Left colon (tissue), 2 donors: ENCODE measurements around the gene MTG1. TPM values are rescaled to one million over a fixed set of nuclear protein-coding genes. Genes with fewer than 3 reads are reported as not detected.

Experiments used
- ATAC-seq: fragments of 200-7000 bp; cut with Tn5 transposase; one replicate; pipeline ENCODE4 v1.9.1; 2020; ENCODE audit warnings: mild to moderate bottlenecking, moderate library complexity
- DNase-seq, 2 donors: peaks; one replicate each; pipeline ENCODE4 v3.0.0-alpha.2; 2020
- intact Hi-C, 2 donors: fragments of 100-400 bp; cut with DNase I in 1 of 2; cut with micrococcal nuclease in 1 of 2; formaldehyde crosslinking; loops; one replicate each; pipeline versions ENCODE4 v1.11.2 to v1.14.0; 2022; cut with DNase I, micrococcal nuclease
- total RNA-seq, 2 donors: library from RNA; stranded (reverse); fragmentation: NEBNext Ultra II Directional; extraction: Animal tissue kit (Norgen Biotek cat#: 25700); gene quantifications; one replicate each; pipeline ENCODE4 v1.2.1, GENCODE V29; 2021
- donor health status: DM: no; HTN: no; CAD: no.
- donor health status: DM: yes; HTN: yes; CAD: no.

The MTG1 gene
- total RNA-seq, 2 donors from 2014 or later, result 38.0 to 49.5 TPM

DNA sequence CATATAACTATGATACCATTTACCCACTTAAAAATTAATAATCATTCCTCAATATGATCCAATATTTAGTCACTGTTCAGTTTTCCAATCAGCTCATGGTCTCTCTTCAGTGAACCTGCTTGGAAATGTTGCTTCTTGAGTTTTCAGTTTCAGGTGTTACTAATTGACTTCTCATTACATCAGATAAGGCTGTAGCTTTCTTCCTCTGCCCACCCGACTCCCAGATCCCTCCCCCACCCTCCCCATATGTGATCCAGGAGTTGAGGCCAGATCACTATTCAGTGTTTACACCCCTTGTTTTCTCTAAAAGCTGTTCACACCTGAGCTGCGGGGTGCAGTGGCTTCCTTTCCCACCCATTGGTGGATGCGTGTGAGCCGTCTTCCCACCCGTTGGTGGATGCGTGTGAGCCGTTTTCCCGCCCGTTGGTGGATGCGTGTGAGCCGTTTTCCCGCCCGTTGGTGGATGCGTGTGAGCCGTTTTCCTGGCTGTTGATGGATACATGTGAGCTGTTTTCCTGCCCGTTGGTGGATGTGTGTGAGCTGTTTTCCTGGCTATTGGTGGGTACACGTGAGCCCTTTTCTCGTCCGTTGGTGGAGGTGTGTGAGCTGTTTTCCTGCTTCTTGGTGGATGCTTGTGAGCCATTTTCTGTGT, 3.2 kb upstream of the MTG1 start:
- intact Hi-C loops, result no loop called here
- ATAC-seq (no peak), DNase-seq (no peak)

- DNase-seq (no peak), ATAC-seq (no peak)
- intact Hi-C loops, result no loop called here
Observed at GRCh38 chr10:133391249-133391635, 2.7 kb upstream of the MTG1 start.

GRCh38 chr10:133391761-133392518, 2.0 kb upstream of the MTG1 start:
- DNase-seq, result no peak
- no peak for ATAC-seq
- intact Hi-C loops, result no loop called here

- DNase-seq (no peak), ATAC-seq (no peak)
- intact Hi-C loops, result no loop called here
Observed at GRCh38 chr10:133393401-133394063, 425 bp upstream of the MTG1 start.

DNA sequence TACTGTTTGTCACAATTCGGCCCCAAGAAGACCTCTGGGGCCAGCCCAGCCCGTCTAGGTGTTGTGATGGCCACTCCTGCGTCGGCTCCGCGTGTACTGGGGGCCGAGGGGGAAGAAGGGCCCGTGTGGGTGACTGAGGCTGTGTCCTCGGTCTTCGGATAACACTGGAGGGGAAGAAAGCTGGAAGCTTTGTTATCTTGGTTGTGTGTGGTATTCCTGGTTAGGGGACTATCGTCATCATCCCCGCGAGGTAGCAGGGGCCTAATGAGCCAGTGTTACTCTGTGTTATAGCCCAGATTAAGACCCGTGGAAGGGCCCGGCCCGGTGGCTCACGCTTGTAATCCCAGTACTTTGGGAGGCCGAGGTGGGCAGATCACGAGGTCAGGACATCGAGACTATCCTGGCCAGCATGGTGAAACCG, 854 bp downstream of the MTG1 start:
- ATAC-seq (peak; percentile 10), DNase-seq (no peak)
- intact Hi-C loops, result no loop called here

- DNase-seq (no peak), ATAC-seq (no peak)
- intact Hi-C loops, result no loop called here
Observed at GRCh38 chr10:133396035-133396624, 2.2 kb downstream of the MTG1 start.

- intact Hi-C loops, result no loop called here
- no peak for ATAC-seq
Observed at GRCh38 chr10:133397938-133398337, 4.0 kb downstream of the MTG1 start.

DNA sequence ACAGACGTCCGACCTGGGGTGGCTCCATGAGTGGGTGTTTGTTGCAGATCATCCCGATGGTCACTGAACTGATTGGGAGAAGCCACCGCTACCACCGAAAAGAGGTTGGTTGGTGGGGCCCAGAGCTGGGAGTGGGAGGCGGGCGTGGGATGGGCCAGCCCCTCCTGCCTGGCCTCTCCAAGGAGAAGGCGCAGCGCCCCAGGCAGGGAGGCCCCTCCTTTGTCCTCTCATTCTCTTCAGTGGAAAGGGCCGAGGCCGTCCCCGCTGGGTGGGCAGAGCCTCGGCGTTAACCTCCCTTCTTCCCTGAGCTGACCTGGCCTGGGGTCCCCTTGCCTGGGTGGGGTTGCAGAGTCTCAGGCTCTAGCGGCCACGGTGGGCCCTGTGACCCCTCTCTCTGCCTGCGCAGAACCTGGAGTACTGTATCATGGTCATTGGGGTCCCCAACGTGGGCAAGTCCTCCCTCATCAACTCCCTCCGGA, 5.2 kb downstream of the MTG1 start:
- DNase-seq (no peak), ATAC-seq (no peak)
- intact Hi-C loops, result no loop called here

More at GRCh38 chr10:133397938-133398337, 4.0 kb downstream of the MTG1 start:
- no peak for DNase-seq

GRCh38 chr10:133400624-133401424, 6.9 kb downstream of the MTG1 start:
- ATAC-seq (peak; percentile 23), DNase-seq (no peak)
- intact Hi-C loops, result no loop called here

DNA sequence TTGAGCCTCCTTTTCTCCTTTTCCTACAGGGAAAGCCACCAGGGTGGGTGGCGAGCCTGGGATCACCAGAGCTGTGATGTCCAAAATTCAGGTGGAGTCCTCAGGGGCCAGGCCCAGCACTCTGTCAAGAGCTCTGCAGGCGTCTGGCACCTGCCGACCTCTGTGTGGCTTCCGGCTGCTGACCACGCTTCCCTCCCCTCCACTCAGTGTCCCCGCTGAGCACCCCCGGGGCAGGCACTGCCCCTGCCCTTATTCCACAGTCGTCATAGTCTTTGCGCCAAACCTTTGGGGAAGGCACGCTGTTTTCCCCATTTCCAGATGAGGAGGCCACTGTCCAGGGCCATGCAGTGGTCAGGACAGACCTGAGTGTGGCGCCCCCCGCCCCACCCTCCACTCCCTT, 7.5 kb downstream of the MTG1 start:
- intact Hi-C loops, result no loop called here

DNA sequence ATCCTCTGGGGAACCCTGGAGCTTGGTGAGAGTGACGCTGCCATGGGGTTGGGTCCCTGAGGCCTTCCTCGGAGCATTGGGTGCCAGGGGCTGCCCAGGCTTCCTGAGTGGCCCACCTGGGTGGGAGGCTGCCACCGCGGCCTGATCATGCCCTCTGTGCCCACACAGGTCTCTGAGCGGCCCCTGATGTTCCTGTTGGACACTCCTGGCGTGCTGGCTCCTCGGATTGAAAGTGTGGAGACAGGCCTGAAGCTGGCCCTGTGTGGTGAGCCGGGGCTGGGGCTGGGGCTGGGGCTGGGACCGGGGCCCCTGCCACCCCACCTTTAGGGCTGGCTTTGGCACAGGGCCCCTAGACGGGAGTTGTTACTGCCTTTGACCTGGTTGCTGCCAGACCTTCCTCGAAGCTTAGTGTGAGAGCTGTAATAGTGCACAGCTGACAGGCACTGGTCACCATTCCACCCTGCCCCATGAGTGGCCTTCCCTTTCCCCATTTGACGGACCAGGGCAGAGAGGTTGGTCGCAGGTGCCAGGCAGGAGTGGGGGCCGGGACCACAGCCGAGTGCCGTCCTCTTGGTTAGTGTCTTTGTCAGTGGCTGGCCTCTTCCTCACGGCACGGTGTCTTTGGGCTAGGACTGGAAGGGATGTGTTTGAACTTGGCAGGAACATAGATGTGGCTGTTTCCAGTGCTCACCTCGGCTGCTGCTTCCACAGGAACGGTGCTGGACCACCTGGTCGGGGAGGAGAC, 8.2 kb downstream of the MTG1 start:
- intact Hi-C loops, result no loop called here
- DNase-seq, result no peak
- ATAC-seq, result no peak

More for the DNA sequence above, 7.5 kb downstream of the MTG1 start:
- no peak for ATAC-seq
- DNase-seq, result no peak

DNA sequence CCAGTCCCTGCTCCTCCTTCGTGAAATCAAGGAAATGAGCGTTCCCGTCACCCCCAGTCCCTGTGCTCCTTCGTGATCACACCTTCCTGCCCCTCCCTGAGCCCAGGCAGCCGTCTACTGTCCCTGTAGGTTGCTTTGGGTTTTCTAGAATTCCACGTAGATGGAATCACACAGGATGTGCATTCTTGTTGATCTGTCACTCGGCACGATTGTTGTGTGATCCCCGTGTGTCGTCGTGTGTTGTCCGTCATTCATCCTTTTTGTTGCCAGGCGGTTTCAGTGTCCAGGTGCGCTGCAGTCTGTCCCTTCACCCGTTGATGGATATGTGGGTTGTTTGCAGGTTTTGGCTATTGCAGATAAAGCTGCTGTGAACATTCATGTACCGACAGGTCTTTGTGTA, 9.4 kb downstream of the MTG1 start:
- intact Hi-C loops, result no loop called here
- ATAC-seq (no peak), DNase-seq (no peak)

GRCh38 chr10:133403784-133404183, 9.8 kb downstream of the MTG1 start:
- ATAC-seq (no peak), DNase-seq (no peak)
- intact Hi-C loops, result no loop called here

DNA sequence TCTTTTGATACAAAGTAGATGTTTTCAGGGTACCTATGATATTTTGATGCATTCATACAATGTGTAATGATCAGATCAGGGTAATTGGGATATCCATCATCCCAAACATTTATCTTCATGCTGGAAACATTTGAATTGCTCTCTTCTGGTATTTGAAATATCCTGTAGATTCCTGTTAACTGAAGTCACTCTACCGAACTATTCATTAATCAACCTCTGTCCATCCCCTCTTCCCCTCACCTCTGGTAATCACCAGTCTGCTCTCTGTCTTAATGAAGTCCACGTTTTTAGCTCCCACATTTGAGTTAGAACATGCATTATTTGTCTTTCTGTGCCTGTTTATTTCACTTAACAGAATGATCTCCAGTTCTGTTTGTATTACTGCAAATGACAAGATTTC, 11.3 kb downstream of the MTG1 start:
- ATAC-seq (no peak), DNase-seq (no peak)
- intact Hi-C loops, result no loop called here

DNA sequence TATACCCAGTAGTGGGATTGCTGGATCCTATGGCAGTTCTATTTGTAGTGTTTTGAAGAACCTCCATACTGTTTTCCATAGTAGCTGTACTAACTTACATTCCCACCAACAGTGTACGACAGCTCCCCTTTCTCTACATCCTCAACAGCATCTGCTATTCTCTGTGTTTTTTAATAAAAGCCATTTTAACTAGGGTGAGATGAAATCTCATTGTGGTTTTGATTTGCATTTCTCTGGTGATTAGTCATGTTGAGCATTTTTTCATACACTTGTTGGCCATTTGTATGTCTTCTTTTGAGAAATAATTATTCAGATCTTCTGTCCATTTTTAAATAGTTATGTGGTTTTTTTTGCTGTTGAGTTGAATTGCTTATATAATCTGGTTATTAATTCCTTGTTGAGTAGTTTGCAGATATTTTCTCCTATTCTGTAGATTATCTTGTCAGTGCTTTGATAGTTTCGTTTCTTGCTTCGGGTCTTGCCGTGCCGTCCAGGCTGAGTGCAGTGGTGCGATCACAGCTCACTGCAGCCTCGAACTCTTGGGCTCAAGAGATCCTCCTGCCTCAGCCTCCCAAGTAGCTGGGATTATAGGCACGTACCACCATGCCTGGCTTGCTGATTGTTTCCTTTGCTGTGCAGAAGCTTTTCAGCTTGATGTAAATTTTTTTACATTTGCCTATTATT, 12.0 kb downstream of the MTG1 start:
- intact Hi-C loops, result no loop called here
- DNase-seq (no peak), ATAC-seq (no peak)

DNA sequence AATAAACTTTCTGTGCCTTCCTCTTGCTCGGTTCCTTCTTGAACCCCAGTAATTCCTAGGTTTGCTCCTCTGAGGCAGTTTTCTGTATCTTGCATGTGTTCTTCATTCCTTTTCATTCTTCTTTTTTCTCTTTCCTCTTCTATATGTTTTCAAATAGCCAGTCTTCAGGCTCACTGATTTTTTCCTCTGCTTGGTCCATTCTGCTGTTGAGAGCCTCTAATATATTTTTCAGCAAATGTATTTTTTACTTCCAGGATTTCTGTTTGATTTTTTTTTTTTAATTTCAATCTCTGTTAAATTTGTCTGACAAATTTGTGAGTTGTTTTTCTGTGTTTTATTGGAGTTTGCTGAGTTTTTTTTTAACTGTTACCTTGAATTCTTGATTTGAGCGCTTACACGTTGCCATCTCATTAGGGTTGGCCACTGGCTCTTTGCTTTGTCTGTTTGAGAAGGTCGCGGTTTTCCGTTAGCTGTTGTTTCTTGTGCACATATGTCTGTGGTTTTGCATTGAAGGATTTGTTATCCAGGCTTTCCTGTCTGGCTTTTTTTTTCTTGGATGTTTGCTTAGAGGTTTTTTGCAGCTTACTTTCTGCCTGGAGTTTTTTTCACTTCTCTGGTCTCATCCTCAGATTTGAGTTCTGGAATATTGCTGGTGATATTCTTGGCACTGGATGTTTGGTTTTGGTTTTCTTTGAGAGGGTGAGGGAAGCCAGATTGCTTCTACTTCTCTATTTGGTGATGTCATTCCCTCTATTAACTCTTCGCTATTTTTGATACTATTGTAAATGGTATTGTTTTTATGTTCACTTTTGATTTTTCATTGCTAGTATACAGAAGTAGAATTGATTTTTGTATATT, 17.8 kb downstream of the MTG1 start:
- ATAC-seq, result no peak
- intact Hi-C loops, result no loop called here
- no peak for DNase-seq

- intact Hi-C loops, result no loop called here
- DNase-seq (no peak), ATAC-seq (no peak)
Observed at GRCh38 chr10:133412381-133412711, 18.4 kb downstream of the MTG1 start.
